HCT116 (cell line): ENCODE results near the gene ANKLE2. TPM values are rescaled to one million over a fixed set of nuclear protein-coding genes. Genes with fewer than 3 reads are reported as not detected.

Experiments
- ATAC-seq: fragments of 200-7000 bp; cut with Tn5 transposase; 2 replicates; pipeline ENCODE4 v1.9.1; 2020; ENCODE audit warnings: mild to moderate bottlenecking, moderate library complexity
- BruUV-seq: library from RNA; stranded (reverse); fragments of 400-500 nt; replicated peaks from 2 replicates; lab custom pipeline; 2021; lab: Mats Ljungman, UMichigan
- CTCF ChIA-PET: fragments of 300-600 bp; sonication (Branson Sonifier 250); formaldehyde crosslinking; loops from one replicate; lab custom pipeline; 2021; ENCODE audit warnings: antibody characterized with exemption; lab: Charles Lee
- POLR2A ChIA-PET: fragments of 300-600, 350-600 bp; sonication (Branson Sonifier 250); formaldehyde crosslinking; loops from one replicate; lab custom pipeline; 2021; ENCODE audit warnings: antibody characterized with exemption; lab: Charles Lee
- RAD21 ChIA-PET, 2 experiments: fragments of 300-600 bp; sonication (Branson Sonifier 250); formaldehyde crosslinking; loops; one replicate each; lab custom pipeline; 2023; ENCODE audit warnings: low total read pairs in 2 of 2; ENCODE audit not compliant: uncharacterized antibody in 2 of 2, unreplicated experiment in 2 of 2, low non-redundant PET in 1 of 2; lab: Charles Lee
- DNase-seq: peaks from one replicate; pipeline ENCODE4 v3.0.0-alpha.2; 2010; ENCODE audit warnings: low read depth, low spot score
- H2AFZ ChIP-seq: fragments of 200-600 bp; shearing (Covaris generic), sonication (generic); 2 replicates; pipeline ENCODE4 v1.6.1; 2017; ENCODE audit warnings: low read depth, mixed run types, mixed read lengths, antibody characterized with exemption, low read length; ENCODE audit not compliant: poor library complexity, severe bottlenecking
- H3K27ac ChIP-seq: 2 replicates; pipeline ENCODE4 v1.5.1; 2012; ENCODE audit warnings: low read depth, low read length
- H3K27me3 ChIP-seq: fragments of 200-600 bp; sonication (generic); 2 replicates; pipeline ENCODE4 v1.6.1; 2016; ENCODE audit warnings: mixed run types, low read length, mixed read lengths; ENCODE audit not compliant: insufficient read depth
- H3K36me3 ChIP-seq, 2 experiments: fragments of 200-500 bp in 1 of 2; fragments of 200-600 bp in 1 of 2; sonication (Bioruptor generic) in 1 of 2; sonication (generic) in 1 of 2; 2 replicates each; pipeline versions ENCODE4 v1.5.1 to v1.6.1; 2014 to 2016; ENCODE audit warnings: low read length in 2 of 2, inconsistent platforms in 1 of 2, mixed read lengths in 1 of 2, mixed run types in 1 of 2; ENCODE audit not compliant: insufficient read depth in 2 of 2, control insufficient read depth in 1 of 2
- H3K4me1 ChIP-seq, 2 experiments: fragments of 200-600 bp in 1 of 2; sonication (generic) in 1 of 2; 2 replicates each; pipeline versions ENCODE4 v1.5.1 to v1.6.1; 2012 to 2017; ENCODE audit warnings: low read length in 2 of 2, inconsistent platforms in 1 of 2, mild to moderate bottlenecking in 1 of 2, mixed read lengths in 1 of 2, mixed run types in 1 of 2, moderate library complexity in 1 of 2; ENCODE audit not compliant: insufficient read depth in 2 of 2, control insufficient read depth in 1 of 2
- H3K4me2 ChIP-seq: fragments of 200-600 bp; sonication (generic); 2 replicates; pipeline ENCODE4 v1.6.1; 2017; ENCODE audit warnings: mixed run types, low read length, mixed read lengths
- H3K4me3 ChIP-seq, 2 experiments: fragments of 200-600 bp in 1 of 2; sonication (generic) in 1 of 2; replicated peaks in 1 of 2; 2 replicates each; pipeline ENCODE4 v1.5.1; 2011 to 2016; ENCODE audit warnings: low read length in 2 of 2, control low read depth in 1 of 2, low read depth in 1 of 2, mild to moderate bottlenecking in 1 of 2, mixed read lengths in 1 of 2, mixed run types in 1 of 2
- H3K79me2 ChIP-seq: fragments of 200-600 bp; sonication (generic); 2 replicates; pipeline ENCODE4 v1.6.1; 2017; ENCODE audit warnings: mild to moderate bottlenecking, mixed run types, low read length, moderate library complexity, mixed read lengths; ENCODE audit not compliant: insufficient read depth
- H3K9ac ChIP-seq: fragments of 200-600 bp; sonication (generic); 2 replicates; pipeline ENCODE4 v1.6.1; 2016; ENCODE audit warnings: low read length, mixed read lengths
- H3K9me2 ChIP-seq: fragments of 200-600 bp; sonication (generic), shearing (Covaris generic); 2 replicates; pipeline ENCODE4 v1.6.1; 2017; ENCODE audit warnings: mixed run types, mild to moderate bottlenecking, moderate library complexity; ENCODE audit not compliant: insufficient read depth
- H3K9me3 ChIP-seq, 2 experiments: fragments of 200-500 bp in 1 of 2; fragments of 200-600 bp in 1 of 2; sonication (Bioruptor generic) in 1 of 2; sonication (generic) in 1 of 2; 2 replicates each; pipeline ENCODE4 v1.6.1; 2014 to 2017; ENCODE audit warnings: low read length in 2 of 2, mixed read lengths in 2 of 2, inconsistent platforms in 1 of 2, low read depth in 1 of 2, mild to moderate bottlenecking in 1 of 2, mixed run types in 1 of 2, moderate library complexity in 1 of 2; ENCODE audit not compliant: control insufficient read depth in 1 of 2, insufficient read depth in 1 of 2
- H4K20me1 ChIP-seq: fragments of 200-600 bp; sonication (generic), shearing (Covaris generic); 2 replicates; pipeline ENCODE4 v1.6.1; 2017; ENCODE audit warnings: mixed run types, mild to moderate bottlenecking, moderate library complexity; ENCODE audit not compliant: insufficient read depth
- CBX3 ChIP-seq: IDR thresholded peaks from 2 replicates; pipeline ENCODE4 v1.6.1; 2012; ENCODE audit warnings: low read depth
- EGR1 ChIP-seq: IDR thresholded peaks from 2 replicates; pipeline ENCODE4 v1.6.1; 2012; ENCODE audit warnings: low read depth
- ELF1 ChIP-seq: IDR thresholded peaks from 2 replicates; pipeline ENCODE4 v1.6.1; 2012; ENCODE audit warnings: low read depth, borderline replicate concordance
- EZH2phosphoT487 ChIP-seq: fragments of 200-600 bp; IDR thresholded peaks from 2 replicates; pipeline ENCODE4 v1.6.1; 2018; ENCODE audit warnings: antibody characterized with exemption, borderline replicate concordance
- JUND ChIP-seq: IDR thresholded peaks from 2 replicates; pipeline ENCODE4 v1.6.1; 2012
- MAX ChIP-seq: IDR thresholded peaks from 2 replicates; pipeline ENCODE4 v1.6.1; 2012
- POLR2A ChIP-seq: IDR thresholded peaks from 2 replicates; pipeline ENCODE4 v1.7.0; 2011; ENCODE audit warnings: borderline replicate concordance; ENCODE audit not compliant: insufficient read depth, insufficient read length; ENCODE audit errors: extremely low read depth
- RAD21 ChIP-seq: IDR thresholded peaks from 2 replicates; pipeline ENCODE4 v1.6.1; 2012; ENCODE audit warnings: low read depth, mild to moderate bottlenecking
- REST ChIP-seq: IDR thresholded peaks from 2 replicates; pipeline ENCODE4 v1.6.1; 2012; ENCODE audit warnings: low read depth
- TCF7L2 ChIP-seq: IDR thresholded peaks from 2 replicates; pipeline ENCODE4 v1.7.0; 2011; ENCODE audit warnings: borderline replicate concordance, inconsistent platforms; ENCODE audit not compliant: insufficient read depth, insufficient read length; ENCODE audit errors: extremely low read depth
- YY1 ChIP-seq: IDR thresholded peaks from 2 replicates; pipeline ENCODE4 v1.6.1; 2011; ENCODE audit warnings: low read length, low read depth, moderate library complexity, mild to moderate bottlenecking; ENCODE audit not compliant: insufficient replicate concordance; ENCODE audit errors: extremely low read depth
- intact Hi-C: fragments of 100-400 bp; cut with micrococcal nuclease; formaldehyde crosslinking; loops from 2 replicates; pipeline ENCODE4 v1.10.0; 2022
- total RNA-seq: library from RNA; stranded (reverse); gene quantifications from one replicate; pipeline ENCODE4 v1.2.1, GENCODE V29; 2021; ENCODE audit not compliant: unreplicated experiment

Gene ANKLE2
- total RNA-seq, 1 experiment from 2014 or later, result 68.8 TPM

DNA sequence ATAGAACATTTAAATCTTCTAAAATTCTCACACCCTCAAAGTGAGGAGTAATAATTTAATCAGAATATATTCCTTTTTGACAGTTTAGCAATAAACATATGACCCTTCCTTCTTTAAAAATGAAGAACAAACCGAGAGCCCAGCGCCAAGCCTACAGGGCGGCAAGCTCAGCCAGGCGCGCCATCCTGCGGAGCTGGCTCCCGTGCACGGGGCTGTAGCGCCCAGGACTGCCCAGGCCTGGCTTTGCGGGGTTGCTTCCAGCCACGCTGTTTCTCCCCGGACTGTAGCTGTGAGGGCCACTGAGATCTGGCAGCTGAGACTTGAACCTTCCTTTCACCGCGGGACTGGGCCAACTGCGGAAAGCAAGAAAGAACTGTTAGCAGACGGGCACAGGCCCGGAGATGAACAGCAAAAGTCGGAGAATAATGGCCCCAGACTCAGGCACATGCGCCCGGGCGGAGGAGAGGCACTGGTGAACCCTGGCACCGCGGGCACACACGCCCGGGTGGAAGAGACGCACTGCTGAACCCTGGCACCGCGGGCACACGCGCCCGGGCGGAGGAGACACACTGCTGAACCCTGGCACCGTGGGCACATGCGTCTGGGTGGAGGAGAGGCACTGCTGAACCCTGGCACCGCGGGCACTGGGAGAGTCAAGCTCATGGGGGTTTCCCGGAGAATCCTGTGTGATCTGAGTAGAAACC is 34.4 kb downstream of the ANKLE2 start (continued):
- TF ChIP-seq JUND (no peak), POLR2A (no peak), REST (no peak), TCF7L2 (no peak)
- TF ChIP-seq, all 23 proteins: peak for 0

GRCh38 chr12:132726386-132726785 is 35.2 kb downstream of the ANKLE2 start:
- no peak for DNase-seq
- POLR2A ChIA-PET, result no interaction called here
- Histone ChIP-seq H3K79me2 (peaks cover 4% of the 10 kb centered on the region; the same call in 1 of the 2 replicates), H3K9me2 (no peaks in the 10 kb centered on the region), H3K9ac (no peak overlapping the region), H2AFZ (no peak overlapping the region), H3K27ac (no peak overlapping the region), H3K27me3 (no peaks in the 10 kb centered on the region), H3K9me3 (no peaks in the 10 kb centered on the region), H3K4me1 (peaks cover 0 to 3% of the 10 kb centered on the region in 2 experiments; a peak in 1 of 4 replicates), H3K4me3 (no peak overlapping the region), H3K4me2 (no peak overlapping the region), H4K20me1 (peaks cover 3% of the 10 kb centered on the region; the same call in 1 of the 2 replicates), H3K36me3 (peaks cover 42 to 51% of the 10 kb centered on the region in 2 experiments)
- no peak for ATAC-seq
- no peak for TF ChIP-seq EGR1
- no peak for TF ChIP-seq YY1
- no peak for TF ChIP-seq TCF7L2
- TF ChIP-seq CBX3, result no peak
- TF ChIP-seq RAD21, result no peak
- no peak for TF ChIP-seq MAX
- no peak for TF ChIP-seq ELF1
- TF ChIP-seq EZH2phosphoT487, result no peak
- CTCF ChIA-PET, result no interaction called here
- RAD21 ChIA-PET, result no interaction called here
- intact Hi-C loops, result no loop called here
- no TSS peak for BruUV-seq
